Mesothelial cell of epicardium (in vitro differentiated cells): ENCODE results near the gene OPTC. TPM values are rescaled to one million over a fixed set of nuclear protein-coding genes. Genes with fewer than 3 reads are reported as not detected.

Experiments
- DNase-seq, 2 experiments: peaks; one replicate each; pipeline ENCODE4 v3.0.0; 2021; ENCODE audit warnings: low spot score in 2 of 2; ENCODE audit not compliant: unreplicated experiment in 2 of 2
- H3K27ac Mint-ChIP-seq: 2 replicates; pipeline ENCODE4 v1.8.0; 2021; ENCODE audit warnings: mixed read lengths
- H3K27me3 Mint-ChIP-seq: 2 replicates; pipeline ENCODE4 v1.8.0; 2021; ENCODE audit warnings: low read depth, mixed read lengths
- H3K36me3 Mint-ChIP-seq: 2 replicates; pipeline ENCODE4 v1.8.0; 2021; ENCODE audit warnings: mixed read lengths
- H3K4me1 Mint-ChIP-seq: 2 replicates; pipeline ENCODE4 v1.8.0; 2021; ENCODE audit warnings: mixed read lengths
- H3K4me3 Mint-ChIP-seq: 2 replicates; pipeline ENCODE4 v1.8.0; 2021; ENCODE audit warnings: mild to moderate bottlenecking, moderate library complexity, mixed read lengths
- H3K9me3 Mint-ChIP-seq: 2 replicates; pipeline ENCODE4 v1.8.0; 2021; ENCODE audit warnings: mixed read lengths
- CTCF ChIP-seq: fragments of 200-600 bp; sonication (generic); IDR thresholded peaks from one replicate; pipeline ENCODE4 v1.5.0; 2021; ENCODE audit warnings: antibody characterized with exemption; ENCODE audit not compliant: unreplicated experiment
- total RNA-seq: library from RNA; stranded (reverse); gene quantifications from 3 replicates; pipeline ENCODE4 v1.2.1, GENCODE V29; 2021

Gene OPTC
- total RNA-seq, 1 donor from 2014 or later, result not detected

GRCh38 chr1:203556047-203556851, 62.3 kb downstream of the OPTC start:
- H3K27me3 Mint-ChIP-seq, result no peaks in the 10 kb centered on the region
- TF ChIP-seq CTCF, result no peak
- no peak for DNase-seq
- H3K4me1 Mint-ChIP-seq, result peaks cover 57% of the 10 kb centered on the region
- H3K36me3 Mint-ChIP-seq, result no peaks in the 10 kb centered on the region
- H3K4me3 Mint-ChIP-seq, result peak overlapping the region; percentile 43
- peak overlapping the region; percentile 97 for H3K27ac Mint-ChIP-seq
- H3K9me3 Mint-ChIP-seq, result no peaks in the 10 kb centered on the region

- no peaks in the 10 kb centered on the region for H3K9me3 Mint-ChIP-seq
- peak overlapping the region; percentile 97 for H3K27ac Mint-ChIP-seq
- no peaks in the 10 kb centered on the region for H3K27me3 Mint-ChIP-seq
- no peak for DNase-seq
- no peak for TF ChIP-seq CTCF
- H3K4me3 Mint-ChIP-seq, result no peak overlapping the region
- no peaks in the 10 kb centered on the region for H3K36me3 Mint-ChIP-seq
- H3K4me1 Mint-ChIP-seq, result peaks cover 51% of the 10 kb centered on the region
These were observed 63.4 kb downstream of the OPTC start for GRCh38 chr1:203557390-203557789.

GRCh38 chr1:203558064-203558760, 64.3 kb downstream of the OPTC start:
- Mint-ChIP-seq H3K9me3 (no peaks in the 10 kb centered on the region), H3K27me3 (no peaks in the 10 kb centered on the region), H3K27ac (peak overlapping the region; percentile 59), H3K4me1 (peaks cover 49% of the 10 kb centered on the region), H3K4me3 (no peak overlapping the region), H3K36me3 (no peaks in the 10 kb centered on the region)
- no peak for DNase-seq
- TF ChIP-seq CTCF, result no peak

Other genes starting within 250 kb of the OPTC start
- gene BTG2, start 188.6 kb upstream of the OPTC start, total RNA-seq, result 186 to 192 TPM (median 191 TPM) in 3 replicates
- gene FMOD, start 143.0 kb upstream of the OPTC start, total RNA-seq, result 77.3 to 86.0 TPM (median 82.1 TPM) in 3 replicates
- gene PRELP, start 18.3 kb upstream of the OPTC start, total RNA-seq, result 2.8 to 3.3 TPM (median 3.2 TPM) in 3 replicates
- gene ATP2B4, start 132.7 kb downstream of the OPTC start, total RNA-seq, result 234 to 238 TPM (median 237 TPM) in 3 replicates